Stimulated activated naive CD4-positive, alpha-beta T cell (primary cell): ENCODE measurements around the gene ANO10.
"Not testable (repeated sequence)": the region's sequence is repeated elsewhere in the genome, so short reads cannot be mapped to it uniquely, and the experiment has no call there.

Experiments
- DNase-seq, 6 experiments: peaks; one replicate each; lab custom pipeline; 2025; lab: John Stamatoyannopoulos, UW

The ANO10 gene

GRCh38 chr3:43372007-43372740 lies 249.6 kb downstream of the ANO10 start:
- DNase-seq = no peak

DNA sequence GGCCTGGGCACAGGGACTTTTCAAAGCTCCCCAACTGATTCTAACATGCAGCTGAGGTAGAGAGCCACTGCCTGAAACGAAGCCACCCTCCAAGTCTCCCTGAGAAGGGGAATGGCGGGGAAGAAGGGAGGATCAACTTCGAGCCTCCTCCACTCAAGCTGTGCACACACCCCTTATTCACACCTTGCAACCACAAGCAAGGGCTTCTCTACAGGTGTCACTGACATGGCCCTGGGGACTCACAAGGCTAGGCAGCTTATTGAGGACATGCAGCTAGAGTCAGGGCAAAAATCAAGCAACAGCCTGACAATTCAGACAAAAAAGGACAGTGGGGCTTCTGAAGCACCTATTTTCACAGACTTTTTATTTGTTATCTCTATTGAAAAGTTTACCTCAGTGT lies 250.3 kb downstream of the ANO10 start:
- DNase-seq = no peak

DNA sequence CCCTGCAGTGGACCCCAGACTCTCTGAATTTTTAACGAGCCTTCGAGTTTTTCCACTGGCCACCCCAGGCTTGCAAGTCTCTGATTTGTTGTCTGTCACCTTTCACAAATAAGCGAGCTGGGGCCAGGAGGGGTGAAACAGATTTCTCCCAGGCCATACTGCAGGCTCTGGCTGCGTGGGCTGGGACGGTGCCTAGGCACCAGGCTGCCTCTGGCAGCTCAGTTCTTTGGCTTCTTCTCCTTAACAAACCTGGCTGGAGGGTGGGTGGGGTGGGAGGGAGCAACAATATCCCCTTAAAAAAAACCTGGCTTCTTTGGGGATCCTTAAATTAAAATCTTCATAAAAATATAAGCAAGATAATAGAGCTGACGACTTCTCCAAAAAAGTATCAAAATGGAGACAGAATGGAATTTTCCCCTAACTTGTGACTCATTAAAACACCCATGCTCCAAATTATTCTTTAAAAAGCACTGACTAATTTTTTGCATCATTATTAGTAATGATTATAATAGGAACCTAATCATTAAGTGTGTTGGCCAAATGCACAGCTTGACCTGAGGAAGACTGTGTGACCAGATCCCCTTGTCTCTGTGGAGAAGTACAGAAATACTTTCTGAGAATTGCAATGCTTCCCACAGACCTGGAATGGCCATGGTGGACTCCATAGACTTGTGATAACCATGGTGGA lies 251.4 kb downstream of the ANO10 start:
- DNase-seq = no peak

- DNase-seq = no peak
Observed at GRCh38 chr3:43369404-43370292, 252.2 kb downstream of the ANO10 start.

DNA sequence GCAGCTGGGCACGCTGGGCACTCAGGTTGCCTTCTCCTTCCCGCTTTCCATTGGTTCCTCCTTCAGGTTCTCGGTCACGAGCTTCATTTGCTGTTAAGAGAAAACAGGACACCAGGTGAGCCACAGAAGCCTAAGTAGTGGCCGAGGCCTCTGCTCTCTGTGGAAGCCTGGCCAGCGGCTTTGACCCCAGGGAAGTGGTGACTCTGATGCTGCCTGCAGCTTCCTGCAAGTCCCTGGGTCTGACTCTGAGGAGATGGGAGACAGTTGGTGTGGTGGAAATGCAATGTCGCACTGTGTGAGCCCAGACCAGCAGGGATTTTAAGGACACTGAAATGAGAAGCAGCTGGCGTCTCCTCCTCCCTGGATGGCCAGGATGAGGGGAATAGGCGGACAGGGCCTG lies 254.9 kb downstream of the ANO10 start:
- no peak for DNase-seq

DNA sequence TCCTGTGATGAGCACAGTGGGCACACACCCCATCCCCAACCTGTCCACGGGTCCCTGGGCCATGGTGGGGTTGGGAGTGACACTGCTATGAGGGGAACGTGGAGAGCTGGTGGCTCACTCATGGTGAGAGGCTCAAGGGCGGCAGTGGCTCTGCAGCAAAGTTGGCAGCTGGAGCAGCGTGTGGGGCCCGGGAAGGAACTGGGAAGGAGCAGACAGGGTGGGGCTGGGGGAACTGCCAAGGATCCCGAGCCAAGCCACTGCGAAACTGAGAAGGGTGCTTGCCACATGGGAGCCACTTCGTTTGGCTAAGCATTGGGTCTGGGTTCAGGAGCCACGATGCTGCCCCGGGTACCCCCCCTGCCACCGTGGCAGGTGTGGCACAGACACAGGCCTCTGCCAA lies 255.3 kb downstream of the ANO10 start:
- DNase-seq = no peak

- no peak for DNase-seq
Observed at GRCh38 chr3:43365601-43366305, 256.1 kb downstream of the ANO10 start.

DNA sequence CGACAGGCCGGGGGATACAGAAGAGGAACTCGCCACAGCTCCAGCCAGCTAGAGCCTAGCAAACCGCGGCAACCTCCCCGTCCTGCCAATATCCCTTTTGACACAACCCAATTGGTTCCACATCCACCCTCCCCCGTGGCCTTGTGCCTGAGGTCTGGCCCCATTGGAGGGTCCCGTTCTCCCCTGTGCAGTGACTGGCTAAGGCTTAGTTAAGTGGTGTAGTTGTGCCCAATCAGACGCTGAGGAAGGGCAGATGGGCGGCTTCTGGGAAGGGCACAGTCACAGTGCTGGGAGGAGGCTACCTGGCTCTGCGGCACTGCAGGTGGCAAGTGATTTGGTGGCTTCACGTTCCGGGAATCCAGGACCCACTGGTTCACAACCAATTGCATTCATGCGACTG lies 256.9 kb downstream of the ANO10 start:
- DNase-seq = no peak

DNA sequence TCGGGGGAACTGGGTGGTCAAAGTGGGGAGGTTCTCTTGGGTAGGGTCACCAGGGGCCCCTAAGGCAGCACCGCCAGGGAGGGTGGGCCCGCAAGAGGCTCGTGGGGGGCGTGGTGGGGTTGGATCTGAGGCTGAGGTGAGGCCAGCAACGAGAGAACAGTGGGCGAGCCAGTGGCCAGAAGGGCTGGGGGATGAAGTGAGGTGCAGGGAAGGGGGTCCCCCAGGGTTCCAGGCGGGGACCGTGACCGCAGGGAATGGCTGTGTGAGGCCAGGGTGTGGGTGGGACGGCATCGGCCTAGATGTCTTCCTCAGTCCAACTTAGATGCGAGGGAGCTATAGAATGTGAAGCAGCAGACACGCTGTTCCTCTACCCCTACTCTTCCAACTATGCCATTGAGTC lies 257.3 kb downstream of the ANO10 start:
- DNase-seq = no peak

DNA sequence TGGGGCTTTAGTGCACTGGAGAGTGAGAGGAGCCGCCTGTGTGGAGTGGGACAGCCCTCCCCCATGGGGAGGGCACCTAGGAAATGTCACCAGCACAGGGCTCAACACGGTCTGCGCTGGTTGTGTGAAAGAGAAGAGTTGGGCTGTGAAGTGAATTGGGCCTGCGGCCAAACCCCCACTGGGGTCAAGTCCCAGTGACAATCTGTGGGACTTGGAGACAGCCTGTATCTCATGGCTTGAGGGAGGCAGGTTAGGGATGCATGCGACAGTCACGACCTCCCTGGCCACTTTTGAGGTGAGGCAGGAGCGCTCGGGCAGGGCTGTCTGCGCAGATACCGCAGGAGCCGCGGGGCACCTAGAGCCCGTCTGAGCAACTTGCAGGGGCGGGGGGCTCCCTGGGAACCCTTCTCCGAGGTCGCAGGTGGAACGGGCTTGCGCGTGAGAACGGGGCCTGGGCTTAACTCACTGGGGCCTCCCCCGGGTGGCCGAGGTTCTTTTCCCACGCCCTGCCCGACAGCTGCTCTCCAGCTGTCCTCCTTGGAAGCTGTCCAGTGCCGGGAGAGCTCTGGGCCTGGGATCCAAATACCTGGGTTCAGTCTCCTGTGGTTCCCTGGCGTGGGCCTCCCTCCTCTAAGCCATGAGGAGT lies 258.1 kb downstream of the ANO10 start:
- DNase-seq = no peak

DNA sequence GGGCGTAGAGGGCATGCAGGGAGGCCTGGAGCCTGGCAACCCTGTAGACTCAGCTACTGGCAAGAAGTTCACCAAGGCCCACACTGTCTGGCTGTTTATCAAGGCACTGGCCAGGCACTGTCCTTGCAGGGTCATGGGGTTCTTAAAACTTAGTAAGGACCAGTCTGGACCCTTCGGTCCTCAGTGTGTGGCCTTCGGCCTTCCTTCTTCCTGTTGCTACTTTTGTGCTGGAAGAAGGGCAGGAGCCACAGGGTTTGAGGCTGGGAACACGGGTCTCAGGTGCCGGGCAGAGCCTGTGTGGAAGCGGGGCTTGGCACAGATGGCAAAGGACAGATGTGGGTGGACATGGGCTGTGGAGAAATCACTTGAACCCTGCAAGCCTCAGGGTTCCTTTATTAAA lies 258.9 kb downstream of the ANO10 start:
- no peak for DNase-seq

DNA sequence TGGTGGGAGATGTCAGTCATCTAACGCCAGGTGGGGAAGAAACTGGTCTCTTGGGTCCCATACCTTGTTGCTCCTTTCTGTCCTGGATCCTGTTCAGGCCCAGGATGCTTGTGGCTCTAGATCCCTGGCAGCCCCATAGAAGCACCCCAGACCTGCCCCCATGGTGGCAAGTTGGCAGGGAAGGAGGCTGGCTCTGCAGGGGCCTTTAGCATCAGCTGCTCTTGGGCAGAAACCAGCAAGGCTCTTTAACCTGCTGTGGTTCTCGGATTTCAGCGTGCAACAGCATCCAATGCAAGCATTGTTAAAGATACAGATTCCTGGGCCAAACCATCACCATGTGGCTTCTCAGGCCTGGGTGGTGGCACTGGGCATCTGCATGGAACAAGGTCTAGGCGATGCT lies 259.6 kb downstream of the ANO10 start:
- no peak for DNase-seq

DNA sequence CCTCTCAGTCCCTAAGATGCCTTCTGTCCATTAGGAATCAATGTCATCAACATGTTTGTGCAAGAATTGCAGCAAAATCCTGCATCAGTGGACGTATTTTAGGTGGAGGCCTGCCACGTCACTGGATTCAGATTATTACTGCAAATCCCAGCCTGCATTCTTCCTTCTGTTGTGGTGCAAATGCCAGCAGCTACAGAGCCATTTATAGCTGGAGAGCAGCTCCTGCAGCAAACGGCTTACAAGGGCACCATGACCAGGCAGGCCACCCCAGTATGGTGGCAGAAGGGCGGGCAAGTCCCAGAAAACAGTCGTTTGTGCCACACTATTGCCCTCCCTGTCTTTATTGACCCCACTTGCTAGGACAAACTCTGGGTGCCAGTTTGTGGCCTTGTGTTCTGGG lies 260.7 kb downstream of the ANO10 start:
- no peak for DNase-seq

GRCh38 chr3:43356033-43356432 lies 265.8 kb downstream of the ANO10 start:
- DNase-seq = not testable (repeated sequence)

- DNase-seq = no peak
Observed at GRCh38 chr3:43353923-43354670, 267.7 kb downstream of the ANO10 start.

GRCh38 chr3:43353393-43353792 lies 268.4 kb downstream of the ANO10 start:
- no peak for DNase-seq

DNA sequence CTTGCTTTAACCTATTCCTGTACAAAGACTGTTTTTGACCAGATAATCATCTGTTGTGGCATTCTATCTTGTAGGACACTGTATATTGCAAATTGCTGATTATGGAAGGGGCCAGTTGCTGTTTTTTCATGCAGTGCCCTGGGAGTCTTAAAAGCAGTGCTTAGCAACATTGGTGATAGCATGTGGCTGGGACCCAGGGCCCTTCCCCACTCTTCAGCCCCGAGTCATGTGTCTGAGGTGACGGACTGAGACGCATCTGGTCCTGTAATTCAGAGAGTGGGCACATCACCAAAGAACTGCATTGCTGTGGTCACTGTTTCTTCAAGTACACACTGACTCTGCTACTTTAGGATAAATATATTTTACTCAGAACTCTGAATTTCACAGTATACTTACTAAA lies 272.1 kb downstream of the ANO10 start:
- DNase-seq = no peak

DNA sequence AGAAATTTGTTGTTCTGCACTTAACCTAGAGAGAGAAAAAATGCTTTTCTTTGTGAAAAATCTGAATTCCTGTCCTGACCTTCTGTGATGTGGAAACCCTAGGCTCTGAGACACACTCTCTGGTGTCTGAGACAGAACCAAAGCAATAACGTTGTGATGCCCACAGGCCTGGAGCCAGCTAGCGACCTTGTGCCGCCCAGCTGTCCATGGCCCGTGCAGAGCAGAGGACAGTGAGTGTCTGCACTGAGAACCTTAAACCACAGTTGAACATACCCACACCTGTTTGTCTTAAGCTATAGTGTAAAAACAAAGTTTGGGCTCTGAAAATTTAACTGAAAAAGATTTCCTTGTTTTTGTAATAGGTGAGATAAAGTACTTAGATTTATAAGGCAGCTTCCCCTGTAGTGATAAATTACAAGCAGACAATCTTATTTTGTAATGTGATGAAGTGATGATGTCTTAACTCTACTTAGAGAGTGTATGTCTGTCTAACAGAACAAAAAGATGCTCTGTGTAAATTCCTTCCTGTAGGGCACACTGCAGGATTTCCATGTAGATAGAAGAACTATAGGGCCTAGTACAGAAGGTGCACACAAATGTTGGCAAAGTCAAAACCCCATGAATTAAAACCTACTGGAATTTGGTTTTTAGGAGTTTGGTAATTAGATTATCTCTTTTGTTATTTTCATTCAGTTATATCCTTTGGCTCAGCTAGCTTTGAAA lies 272.8 kb downstream of the ANO10 start:
- peak in 1 of 6 experiments; percentile 3 for DNase-seq

GRCh38 chr3:43348350-43348749 lies 273.5 kb downstream of the ANO10 start:
- no peak for DNase-seq

DNA sequence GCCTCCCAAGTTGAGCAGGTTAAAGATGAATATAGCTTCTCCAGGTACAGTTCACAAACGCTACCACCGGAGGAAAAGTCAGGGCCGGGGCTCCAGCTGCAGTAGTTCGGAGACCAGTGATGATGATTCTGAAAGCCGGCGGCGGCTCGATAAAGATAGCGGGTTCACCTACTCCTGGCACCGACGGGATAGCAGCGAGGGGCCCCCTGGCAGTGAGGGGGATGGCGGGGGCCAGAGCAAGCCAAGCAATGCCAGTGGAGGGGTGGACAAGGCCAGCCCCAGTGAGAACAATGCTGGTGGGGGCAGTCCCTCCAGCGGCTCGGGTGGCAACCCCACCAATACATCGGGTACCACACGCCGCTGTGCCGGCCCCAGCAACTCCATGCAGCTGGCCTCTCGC lies 274.0 kb downstream of the ANO10 start:
- no peak for DNase-seq
